HG02610 (cell line): ENCODE data around the gene CD48.
A peak's percentile ranks its signal among the peaks of the same experiment; 100 is the strongest.
"Not testable (repeated sequence)": the region's sequence is repeated elsewhere in the genome, so short reads cannot be mapped to it uniquely, and the experiment has no call there.

Experiments
- ATAC-seq: cut with Tn5 transposase; IDR thresholded peaks from one replicate; pipeline ENCODE4 v1.9.1; 2021; ENCODE audit warnings: mild to moderate bottlenecking, moderate library complexity; ENCODE audit not compliant: unreplicated experiment

The CD48 gene

GRCh38 chr1:160656737-160657136 lies 54.9 kb downstream of the CD48 start:
- no peak for ATAC-seq

- peak; percentile 83 for ATAC-seq
Measured at GRCh38 chr1:160653620-160654016, 58.0 kb downstream of the CD48 start.

GRCh38 chr1:160652924-160653619 lies 58.5 kb downstream of the CD48 start:
- peak; percentile 25 for ATAC-seq

GRCh38 chr1:160652065-160652641 lies 59.5 kb downstream of the CD48 start:
- ATAC-seq: not testable (repeated sequence)

GRCh38 chr1:160651433-160652064 lies 60.1 kb downstream of the CD48 start:
- no peak for ATAC-seq

GRCh38 chr1:160647329-160647720 lies 64.3 kb downstream of the CD48 start:
- peak; percentile 4 for ATAC-seq

- ATAC-seq: peak; percentile 65
Measured at GRCh38 chr1:160646711-160647328, 64.8 kb downstream of the CD48 start, which contains the start of gene SLAMF1. Gene SLAMF1, minus strand, starts transcription at chr1:160647044. Its CDS starts 99 bp downstream, at chr1:160646945.

GRCh38 chr1:160646180-160646579 lies 65.4 kb downstream of the CD48 start:
- ATAC-seq: no peak

- ATAC-seq: no peak
Measured at GRCh38 chr1:160645386-160646130, 66.1 kb downstream of the CD48 start.

GRCh38 chr1:160644399-160644798 lies 67.2 kb downstream of the CD48 start:
- no peak for ATAC-seq

- ATAC-seq: no peak
Measured at GRCh38 chr1:160643138-160643537, 68.5 kb downstream of the CD48 start.

GRCh38 chr1:160642281-160642644 lies 69.4 kb downstream of the CD48 start:
- no peak for ATAC-seq

- ATAC-seq: peak; percentile 26
Measured at GRCh38 chr1:160641323-160642280, 70.0 kb downstream of the CD48 start.

- ATAC-seq: no peak
Measured at GRCh38 chr1:160640359-160641123, 71.1 kb downstream of the CD48 start.

- ATAC-seq: no peak
Measured at GRCh38 chr1:160639652-160640051, 72.0 kb downstream of the CD48 start.

- no peak for ATAC-seq
Measured at GRCh38 chr1:160638926-160639325, 72.7 kb downstream of the CD48 start.

GRCh38 chr1:160638540-160638857 lies 73.1 kb downstream of the CD48 start:
- no peak for ATAC-seq

- ATAC-seq: no peak
Measured at GRCh38 chr1:160637821-160638539, 73.6 kb downstream of the CD48 start.

- ATAC-seq: no peak
Measured at GRCh38 chr1:160637065-160637464, 74.6 kb downstream of the CD48 start.
